Body of pancreas (tissue), 4 donors: ENCODE data around the gene SLC24A2.

Source experiments
- POLR2A ChIP-seq, 3 donors: fragments of 450-650 bp; IDR thresholded peaks; one replicate each; pipeline ENCODE4 v1.6.1; 2016; ENCODE audit warnings: antibody characterized with exemption in 3 of 3, mild to moderate bottlenecking in 2 of 3
- TF ChIP-seq, protein P1 (sequence below), 7 experiments: fragments of 450-650 bp in 4 of 7; fragments of 200-600 bp in 3 of 7; sonication (generic) in 3 of 7; IDR thresholded peaks; one replicate each; pipeline ENCODE4 v1.5.1; 2016 to 2019; ENCODE audit warnings: antibody characterized with exemption in 7 of 7

GRCh38 chr9:19748278-19749126, 40.3 kb downstream of the SLC24A2 start:
- no peak for TF ChIP-seq POLR2A (IDR thresholded peaks at IDR 0.05)
- TF ChIP-seq, protein P1, sequence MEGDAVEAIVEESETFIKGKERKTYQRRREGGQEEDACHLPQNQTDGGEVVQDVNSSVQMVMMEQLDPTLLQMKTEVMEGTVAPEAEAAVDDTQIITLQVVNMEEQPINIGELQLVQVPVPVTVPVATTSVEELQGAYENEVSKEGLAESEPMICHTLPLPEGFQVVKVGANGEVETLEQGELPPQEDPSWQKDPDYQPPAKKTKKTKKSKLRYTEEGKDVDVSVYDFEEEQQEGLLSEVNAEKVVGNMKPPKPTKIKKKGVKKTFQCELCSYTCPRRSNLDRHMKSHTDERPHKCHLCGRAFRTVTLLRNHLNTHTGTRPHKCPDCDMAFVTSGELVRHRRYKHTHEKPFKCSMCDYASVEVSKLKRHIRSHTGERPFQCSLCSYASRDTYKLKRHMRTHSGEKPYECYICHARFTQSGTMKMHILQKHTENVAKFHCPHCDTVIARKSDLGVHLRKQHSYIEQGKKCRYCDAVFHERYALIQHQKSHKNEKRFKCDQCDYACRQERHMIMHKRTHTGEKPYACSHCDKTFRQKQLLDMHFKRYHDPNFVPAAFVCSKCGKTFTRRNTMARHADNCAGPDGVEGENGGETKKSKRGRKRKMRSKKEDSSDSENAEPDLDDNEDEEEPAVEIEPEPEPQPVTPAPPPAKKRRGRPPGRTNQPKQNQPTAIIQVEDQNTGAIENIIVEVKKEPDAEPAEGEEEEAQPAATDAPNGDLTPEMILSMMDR (IDR thresholded peaks at IDR 0.05), result no peak
